SK-N-SH treated with all-trans-retinoic acid at 6 μM for 48 hours (cell line): Measurements from ENCODE around the gene GEN1.

ENCODE experiments used
- ATAC-seq: fragments of 200-7000 bp; cut with Tn5 transposase; 3 replicates; pipeline ENCODE4 v1.9.1; 2020; ENCODE audit warnings: mild to moderate bottlenecking, moderate library complexity
- ARNTL ChIP-seq: fragments of 450-650 bp; formaldehyde crosslinking; IDR thresholded peaks from 2 replicates; pipeline ENCODE4 v1.5.0; 2020; ENCODE audit warnings: low read depth, mild to moderate bottlenecking, moderate library complexity, borderline replicate concordance
- BACH2 ChIP-seq: fragments of 250-450 bp; sonication (Bioruptor Pico); IDR thresholded peaks from 2 replicates; pipeline ENCODE4 v1.9.0; 2021; ENCODE audit warnings: mild to moderate bottlenecking, borderline replicate concordance
- CSRNP3 ChIP-seq: fragments of 250-450 bp; sonication (Bioruptor Pico); IDR thresholded peaks from 2 replicates; pipeline ENCODE4 v1.5.1; 2021; ENCODE audit warnings: mild to moderate bottlenecking, moderate library complexity
- ESRRG ChIP-seq: fragments of 250-450 bp; sonication (Bioruptor Pico); IDR thresholded peaks from 2 replicates; pipeline ENCODE4 v1.6.1; 2021; ENCODE audit warnings: mild to moderate bottlenecking
- GLIS3 ChIP-seq: fragments of 250-450 bp; sonication (Bioruptor Pico); IDR thresholded peaks from 2 replicates; pipeline ENCODE4 v1.5.0; 2020; ENCODE audit warnings: mild to moderate bottlenecking, moderate library complexity
- ISL1 ChIP-seq: fragments of 250-450 bp; sonication (Bioruptor Pico); IDR thresholded peaks from 2 replicates; pipeline ENCODE4 v2.1.2; 2022; ENCODE audit warnings: mild to moderate bottlenecking, moderate library complexity
- OSR1 ChIP-seq: fragments of 250-450 bp; sonication (Bioruptor Pico); IDR thresholded peaks from 2 replicates; pipeline ENCODE4 v1.8.0; 2022; ENCODE audit warnings: moderate library complexity, mild to moderate bottlenecking, inconsistent platforms
- PPARA ChIP-seq: fragments of 250-450 bp; sonication (Bioruptor Pico); IDR thresholded peaks from 2 replicates; pipeline ENCODE4 v1.5.0; 2020; ENCODE audit warnings: mild to moderate bottlenecking, borderline replicate concordance
- RARB ChIP-seq: fragments of 250-450 bp; sonication (Bioruptor Pico); IDR thresholded peaks from 2 replicates; pipeline ENCODE4 v1.8.0; 2021; ENCODE audit warnings: mild to moderate bottlenecking, moderate library complexity
- SNAI2 ChIP-seq: fragments of 250-450 bp; sonication (Bioruptor Pico); IDR thresholded peaks from 2 replicates; pipeline ENCODE4 v1.5.0; 2020; ENCODE audit warnings: mild to moderate bottlenecking, moderate library complexity
- TCF4 ChIP-seq: fragments of 250-450 bp; sonication (Bioruptor Pico); IDR thresholded peaks from 2 replicates; pipeline ENCODE4 v1.8.0; 2021; ENCODE audit warnings: mild to moderate bottlenecking, moderate library complexity, borderline replicate concordance
- TOX ChIP-seq: fragments of 250-450 bp; sonication (Bioruptor Pico); IDR thresholded peaks from 2 replicates; pipeline ENCODE4 v1.8.0; 2021; ENCODE audit warnings: mild to moderate bottlenecking, moderate library complexity, borderline replicate concordance
- TSHZ2 ChIP-seq: fragments of 250-450 bp; sonication (Bioruptor Pico); IDR thresholded peaks from 2 replicates; pipeline ENCODE4 v1.5.0; 2020; ENCODE audit warnings: mild to moderate bottlenecking, moderate library complexity
- ZC3H10 ChIP-seq: fragments of 250-450 bp; sonication (Bioruptor Pico); IDR thresholded peaks from 2 replicates; pipeline ENCODE4 v1.5.1; 2021; ENCODE audit warnings: mild to moderate bottlenecking, moderate library complexity
- ZFP30 ChIP-seq: fragments of 450-650 bp; formaldehyde crosslinking; IDR thresholded peaks from 2 replicates; pipeline ENCODE4 v1.5.0; 2022; ENCODE audit warnings: mild to moderate bottlenecking, moderate library complexity
- ZNF565 ChIP-seq: fragments of 450-650 bp; formaldehyde crosslinking; conservative IDR thresholded peaks from 2 replicates; pipeline ENCODE4 v1.5.0; 2020; ENCODE audit warnings: low read depth, mild to moderate bottlenecking, moderate library complexity
- ZNF70 ChIP-seq: fragments of 450-650 bp; formaldehyde crosslinking; IDR thresholded peaks from 2 replicates; pipeline ENCODE4 v1.5.0; 2020; ENCODE audit warnings: mild to moderate bottlenecking, moderate library complexity
- ZNF8 ChIP-seq: fragments of 450-650 bp; formaldehyde crosslinking; IDR thresholded peaks from 2 replicates; pipeline ENCODE4 v1.5.0; 2020; ENCODE audit warnings: mild to moderate bottlenecking, moderate library complexity
- TF ChIP-seq, protein P1 (sequence below): fragments of 250-450 bp; sonication (Bioruptor Pico); IDR thresholded peaks from 2 replicates; pipeline ENCODE4 v1.8.0; 2021; ENCODE audit warnings: low read depth, mild to moderate bottlenecking, moderate library complexity, borderline replicate concordance
- TF ChIP-seq, protein P2 (sequence below): fragments of 250-450 bp; sonication (Bioruptor Pico); IDR thresholded peaks from 2 replicates; pipeline ENCODE4 v1.5.1; 2020; ENCODE audit warnings: low read depth, mild to moderate bottlenecking, moderate library complexity
- TF ChIP-seq, protein P3 (sequence below): fragments of 250-450 bp; sonication (Bioruptor Pico); IDR thresholded peaks from 2 replicates; pipeline ENCODE4 v1.8.0; 2020; ENCODE audit warnings: mild to moderate bottlenecking, moderate library complexity, borderline replicate concordance

The GEN1 gene

DNA sequence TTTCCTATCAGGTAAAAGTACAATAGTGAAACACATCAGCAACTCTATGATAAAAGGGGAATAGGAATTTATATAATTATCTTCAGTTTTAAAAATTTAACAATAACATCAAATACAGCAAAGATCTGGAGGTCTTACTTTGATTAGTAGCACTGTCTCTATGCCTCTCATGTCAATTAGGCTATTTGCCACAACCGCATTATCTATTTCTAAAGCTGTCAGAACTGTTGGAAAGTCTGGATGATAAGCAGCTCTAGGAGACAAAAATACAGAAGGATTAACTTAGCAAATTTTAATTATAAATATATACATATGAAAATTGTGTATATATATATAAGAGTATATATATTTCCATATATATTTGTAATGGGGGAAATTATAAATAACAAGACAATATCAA lies 45.4 kb upstream of the GEN1 start:
- TF ChIP-seq GLIS3 (CRISPR knock-in tag) = no peak
- no peak for TF ChIP-seq ZC3H10
- no peak for TF ChIP-seq ZNF565 (CRISPR knock-in tag)
- TF ChIP-seq ZNF70 = no peak
- TF ChIP-seq, protein P1, sequence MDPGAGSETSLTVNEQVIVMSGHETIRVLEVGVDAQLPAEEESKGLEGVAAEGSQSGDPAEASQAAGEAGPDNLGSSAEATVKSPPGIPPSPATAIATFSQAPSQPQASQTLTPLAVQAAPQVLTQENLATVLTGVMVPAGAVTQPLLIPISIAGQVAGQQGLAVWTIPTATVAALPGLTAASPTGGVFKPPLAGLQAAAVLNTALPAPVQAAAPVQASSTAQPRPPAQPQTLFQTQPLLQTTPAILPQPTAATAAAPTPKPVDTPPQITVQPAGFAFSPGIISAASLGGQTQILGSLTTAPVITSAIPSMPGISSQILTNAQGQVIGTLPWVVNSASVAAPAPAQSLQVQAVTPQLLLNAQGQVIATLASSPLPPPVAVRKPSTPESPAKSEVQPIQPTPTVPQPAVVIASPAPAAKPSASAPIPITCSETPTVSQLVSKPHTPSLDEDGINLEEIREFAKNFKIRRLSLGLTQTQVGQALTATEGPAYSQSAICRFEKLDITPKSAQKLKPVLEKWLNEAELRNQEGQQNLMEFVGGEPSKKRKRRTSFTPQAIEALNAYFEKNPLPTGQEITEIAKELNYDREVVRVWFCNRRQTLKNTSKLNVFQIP = no peak
- TF ChIP-seq, protein P2, sequence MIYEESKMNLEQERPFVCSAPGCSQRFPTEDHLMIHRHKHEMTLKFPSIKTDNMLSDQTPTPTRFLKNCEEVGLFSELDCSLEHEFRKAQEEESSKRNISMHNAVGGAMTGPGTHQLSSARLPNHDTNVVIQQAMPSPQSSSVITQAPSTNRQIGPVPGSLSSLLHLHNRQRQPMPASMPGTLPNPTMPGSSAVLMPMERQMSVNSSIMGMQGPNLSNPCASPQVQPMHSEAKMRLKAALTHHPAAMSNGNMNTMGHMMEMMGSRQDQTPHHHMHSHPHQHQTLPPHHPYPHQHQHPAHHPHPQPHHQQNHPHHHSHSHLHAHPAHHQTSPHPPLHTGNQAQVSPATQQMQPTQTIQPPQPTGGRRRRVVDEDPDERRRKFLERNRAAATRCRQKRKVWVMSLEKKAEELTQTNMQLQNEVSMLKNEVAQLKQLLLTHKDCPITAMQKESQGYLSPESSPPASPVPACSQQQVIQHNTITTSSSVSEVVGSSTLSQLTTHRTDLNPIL (CRISPR knock-in tag) = no peak
- no peak for TF ChIP-seq ISL1
- no peak for TF ChIP-seq TCF4 (CRISPR knock-in tag)
- TF ChIP-seq RARB (CRISPR knock-in tag) = no peak
- TF ChIP-seq BACH2 (CRISPR knock-in tag) = no peak
- no peak for TF ChIP-seq OSR1 (CRISPR knock-in tag)
- no peak for TF ChIP-seq TSHZ2 (CRISPR knock-in tag)
- no peak for TF ChIP-seq CSRNP3
- no peak for ATAC-seq

- no peak for TF ChIP-seq ARNTL (CRISPR knock-in tag)
- TF ChIP-seq ZNF70 = no peak
- no peak for TF ChIP-seq ESRRG (CRISPR knock-in tag)
- TF ChIP-seq TSHZ2 (CRISPR knock-in tag) = no peak
- TF ChIP-seq ZC3H10 = no peak
- TF ChIP-seq PPARA (CRISPR knock-in tag) = no peak
- TF ChIP-seq ZNF8 (CRISPR knock-in tag) = no peak
- no peak for TF ChIP-seq ISL1
- TF ChIP-seq ZFP30 (CRISPR knock-in tag) = no peak
- TF ChIP-seq, protein P2 (CRISPR knock-in tag) = no peak
- TF ChIP-seq TCF4 (CRISPR knock-in tag) = no peak
- no peak for TF ChIP-seq CSRNP3
- TF ChIP-seq RARB (CRISPR knock-in tag) = no peak
- no peak for TF ChIP-seq GLIS3 (CRISPR knock-in tag)
- TF ChIP-seq, protein P3, sequence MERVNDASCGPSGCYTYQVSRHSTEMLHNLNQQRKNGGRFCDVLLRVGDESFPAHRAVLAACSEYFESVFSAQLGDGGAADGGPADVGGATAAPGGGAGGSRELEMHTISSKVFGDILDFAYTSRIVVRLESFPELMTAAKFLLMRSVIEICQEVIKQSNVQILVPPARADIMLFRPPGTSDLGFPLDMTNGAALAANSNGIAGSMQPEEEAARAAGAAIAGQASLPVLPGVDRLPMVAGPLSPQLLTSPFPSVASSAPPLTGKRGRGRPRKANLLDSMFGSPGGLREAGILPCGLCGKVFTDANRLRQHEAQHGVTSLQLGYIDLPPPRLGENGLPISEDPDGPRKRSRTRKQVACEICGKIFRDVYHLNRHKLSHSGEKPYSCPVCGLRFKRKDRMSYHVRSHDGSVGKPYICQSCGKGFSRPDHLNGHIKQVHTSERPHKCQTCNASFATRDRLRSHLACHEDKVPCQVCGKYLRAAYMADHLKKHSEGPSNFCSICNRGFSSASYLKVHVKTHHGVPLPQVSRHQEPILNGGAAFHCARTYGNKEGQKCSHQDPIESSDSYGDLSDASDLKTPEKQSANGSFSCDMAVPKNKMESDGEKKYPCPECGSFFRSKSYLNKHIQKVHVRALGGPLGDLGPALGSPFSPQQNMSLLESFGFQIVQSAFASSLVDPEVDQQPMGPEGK (CRISPR knock-in tag) = no peak
- no peak for TF ChIP-seq TOX (CRISPR knock-in tag)
- TF ChIP-seq, protein P1 = no peak
- no peak for TF ChIP-seq SNAI2 (CRISPR knock-in tag)
- TF ChIP-seq OSR1 (CRISPR knock-in tag) = no peak
- no peak for TF ChIP-seq BACH2 (CRISPR knock-in tag)
- ATAC-seq = no peak
These were observed 44.0 kb upstream of the GEN1 start for GRCh38 chr2:17709897-17710296.
